ENCODE data around the gene PDE2A. TPM values are rescaled to one million over a fixed set of nuclear protein-coding genes. Genes with fewer than 3 reads are reported as not detected.

PDE2A gene
- total and polyA plus RNA-seq, 2 of the 4 experiments (the other 2 are of a cell fraction), result 0.02 TPM; not detected in 1

DNA sequence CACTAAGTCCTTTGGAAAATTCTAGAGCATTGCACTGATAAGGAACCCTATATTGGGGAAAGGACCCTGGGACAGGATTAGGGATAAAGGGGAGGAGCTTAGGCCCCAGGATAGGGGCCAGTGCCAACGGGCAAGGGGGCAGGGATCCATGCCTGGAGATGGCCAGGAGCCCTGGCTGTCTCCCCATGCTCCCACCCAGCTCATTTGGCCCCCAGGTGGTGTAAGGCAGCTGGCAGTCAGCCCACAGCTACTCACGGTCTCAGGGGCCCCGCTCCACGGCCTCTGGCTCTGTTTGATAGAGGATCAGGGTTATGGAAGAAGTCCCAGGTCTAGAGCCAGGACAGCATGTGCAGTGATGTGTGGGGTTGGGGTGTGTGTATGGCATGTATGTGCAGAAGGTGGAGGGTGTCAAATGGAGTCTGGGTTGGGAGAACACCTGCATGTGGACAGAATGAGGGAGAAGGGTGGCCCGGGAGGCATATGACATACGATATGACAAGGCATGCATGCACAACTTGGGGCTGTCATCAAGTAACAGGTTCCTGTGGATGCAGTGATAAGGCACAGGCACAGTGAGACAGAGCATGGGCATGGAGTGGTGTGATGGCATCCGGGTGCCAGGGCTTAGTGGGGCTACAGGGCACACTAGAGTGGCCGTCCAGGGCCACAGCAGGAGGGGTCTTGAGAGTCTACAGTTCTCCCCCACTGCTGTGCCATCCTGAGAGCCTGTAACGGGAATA lies 18.4 kb upstream of the PDE2A start:
- H3K79me1 ChIP-seq (ENCODE audit: low read depth in 1 of 2, low read length in 2 of 2), result peaks cover 0 to 8% of the 10 kb centered on the region in 2 experiments; a peak in 1 of 4 replicates
- H3K4me2 ChIP-seq (ENCODE audit: low read depth, low read length), result no peak overlapping the region
- dilution Hi-C loops (cut with HindIII; ENCODE audit: low sequenced_read_pairs, unreplicated experiment), result no loop called here
- ChIA-PET CTCF (no interaction called here), POLR2A (ENCODE audit: unreplicated experiment) (no interaction called here)
- no peak overlapping the region for H2BK20ac ChIP-seq (ENCODE audit: low read depth, low read length)
- H3K27ac ChIP-seq (ENCODE audit: insufficient read depth, low read length), result no peak overlapping the region
- no peaks in the 10 kb centered on the region for H3K27me3 ChIP-seq (ENCODE audit: control insufficient read depth, insufficient read depth, low read length)
- no peak overlapping the region for H3K4me3 ChIP-seq (ENCODE audit: insufficient read depth, low read depth, low read length)
- H3K9me3 ChIP-seq (ENCODE audit: control insufficient read depth, insufficient read depth, low read length), result no peaks in the 10 kb centered on the region
- H4K8ac ChIP-seq (ENCODE audit: low read depth in 2 of 2, low read length in 2 of 2), result no peak overlapping the region
- no peak overlapping the region for H4K5ac ChIP-seq (ENCODE audit: low read depth, low read length)
- intact Hi-C loops (cut with micrococcal nuclease), result no loop called here
- no peak for TF ChIP-seq NFE2L2 (IDR thresholded peaks at IDR 0.05; ENCODE audit: low read depth, low read length)
- in situ Hi-C loops (cut with MboI; ENCODE audit: low sequenced_read_pairs), result no loop called here
- no peak overlapping the region for H3K23ac ChIP-seq (ENCODE audit: low read depth, low read length)
- H2BK15ac ChIP-seq (ENCODE audit: low read depth, low read length), result no peak overlapping the region
- H2BK120ac ChIP-seq (ENCODE audit: low read depth, low read length), result no peak overlapping the region
- H3K36me3 ChIP-seq (ENCODE audit: control insufficient read depth, insufficient read depth, low read length), result peaks cover 93% of the 10 kb centered on the region
- H2AFZ ChIP-seq (replicated peaks; ENCODE audit: low read length, poor library complexity), result peak overlapping the region; percentile 32
- no peak overlapping the region for H4K91ac ChIP-seq (ENCODE audit: insufficient read depth, low read depth, low read length)
- no TSS peak for BruUV-seq (replicated peaks)
- DNase-seq (no peak), ATAC-seq (ENCODE audit: low read depth) (no peak)
- H2AK5ac ChIP-seq (ENCODE audit: low read depth, low read length), result no peak overlapping the region
- H3K4ac ChIP-seq (ENCODE audit: low read depth, low read length), result no peak overlapping the region
- no peak overlapping the region for H2AK9ac ChIP-seq (replicated peaks; ENCODE audit: low read depth, low read length, poor library complexity)
- H2BK5ac ChIP-seq (ENCODE audit: low read depth, low read length, poor library complexity, severe bottlenecking), result no peak overlapping the region
- H3K18ac ChIP-seq (ENCODE audit: low read depth, low read length), result no peak overlapping the region
- H3K9ac ChIP-seq (ENCODE audit: low read depth, low read length), result no peak overlapping the region
- H3K56ac ChIP-seq (ENCODE audit: extremely low read depth, insufficient read depth, low read length), result no peak overlapping the region
- peaks cover 5% of the 10 kb centered on the region for H4K20me1 ChIP-seq (ENCODE audit: insufficient read depth, low read length)
- no peak overlapping the region for H3K14ac ChIP-seq (replicated peaks; ENCODE audit: low read depth, low read length)
- WGBS, 2 experiments (ENCODE audit: extremely low coverage in 2 of 2, insufficient read length in 1 of 2), result 86% methylated on average over 4 of the region's 9 CpGs; no CpG with 5 or more reads in 1 of the 2 experiments
- no peaks in the 10 kb centered on the region for H3K4me1 ChIP-seq (ENCODE audit: control insufficient read depth, insufficient read depth, low read length)
- no peaks in the 10 kb centered on the region; the same call in 1 of the 2 replicates for H3K9me1 ChIP-seq (ENCODE audit: insufficient read depth, low read length)

All from IMR-90 (cell line).